Measurements from ENCODE around the gene GPR84. TPM values are rescaled to one million over a fixed set of nuclear protein-coding genes. Genes with fewer than 3 reads are reported as not detected.

GPR84 gene
- total RNA-seq, 2 donors from 2014 or later, result 23.5 to 91.5 TPM

GRCh38 chr12:54387114-54387467 lies 22.8 kb upstream of the GPR84 start:
- ATAC-seq, result no peak
- Mint-ChIP-seq H3K27ac (peak overlapping the region in 1 of 2 donors; percentile 60), H3K36me3 (no peaks in the 10 kb centered on the region), H3K4me3 (no peak overlapping the region), H3K27me3 (no peaks in the 10 kb centered on the region), H3K9me3 (no peaks in the 10 kb centered on the region), H3K4me1 (ENCODE audit: low read depth in 2 of 2) (peaks cover 16 to 19% of the 10 kb centered on the region in 2 donors)
- DNase-seq (ENCODE audit: low spot score), result no peak

GRCh38 chr12:54386403-54387113 lies 22.3 kb upstream of the GPR84 start:
- Mint-ChIP-seq H3K4me1 (ENCODE audit: low read depth in 2 of 2) (peaks cover 11 to 15% of the 10 kb centered on the region in 2 donors), H3K4me3 (no peak overlapping the region), H3K27me3 (no peaks in the 10 kb centered on the region), H3K9me3 (no peaks in the 10 kb centered on the region), H3K27ac (peak overlapping the region in 1 of 2 donors; percentile 60), H3K36me3 (no peaks in the 10 kb centered on the region)
- DNase-seq (ENCODE audit: low spot score) (no peak), ATAC-seq (no peak)

GRCh38 chr12:54385251-54385914 lies 21.1 kb upstream of the GPR84 start:
- H3K4me3 Mint-ChIP-seq, result no peak overlapping the region
- H3K36me3 Mint-ChIP-seq, result no peaks in the 10 kb centered on the region
- H3K9me3 Mint-ChIP-seq, result no peaks in the 10 kb centered on the region
- no peaks in the 10 kb centered on the region for H3K27me3 Mint-ChIP-seq
- peaks cover 8 to 11% of the 10 kb centered on the region in 2 donors for H3K4me1 Mint-ChIP-seq (ENCODE audit: low read depth in 2 of 2)
- no peak overlapping the region for H3K27ac Mint-ChIP-seq
- DNase-seq (ENCODE audit: low spot score) (no peak), ATAC-seq (no peak)

GRCh38 chr12:54384591-54385041 lies 20.3 kb upstream of the GPR84 start, which contains the start of gene ZNF385A:
Gene ZNF385A (minus strand): TSS chr12:54384733. CDS start chr12:54384514, 219 bp downstream.
- H3K27ac Mint-ChIP-seq, result no peak within 1 kb of the TSS
- H3K4me1 Mint-ChIP-seq (ENCODE audit: low read depth in 2 of 2), result peaks cover 7 to 10% of the 10 kb centered on the region in 2 donors
- no peaks in the 10 kb centered on the region for H3K36me3 Mint-ChIP-seq
- no peaks in the 10 kb centered on the region for H3K9me3 Mint-ChIP-seq
- H3K27me3 Mint-ChIP-seq, result no peaks in the 10 kb centered on the region
- H3K4me3 Mint-ChIP-seq, result no peak within 1 kb of the TSS
- no peak for ATAC-seq
- no peak for DNase-seq (ENCODE audit: low spot score)

GRCh38 chr12:54383041-54383609 lies 18.8 kb upstream of the GPR84 start:
- no peak overlapping the region for H3K27ac Mint-ChIP-seq
- peak; percentile 30 to 78 for ATAC-seq
- H3K9me3 Mint-ChIP-seq, result no peaks in the 10 kb centered on the region
- H3K27me3 Mint-ChIP-seq, result no peaks in the 10 kb centered on the region
- no peaks in the 10 kb centered on the region for H3K36me3 Mint-ChIP-seq
- H3K4me1 Mint-ChIP-seq (ENCODE audit: low read depth in 2 of 2), result peaks cover 9 to 14% of the 10 kb centered on the region in 2 donors
- DNase-seq (ENCODE audit: low spot score), result no peak
- H3K4me3 Mint-ChIP-seq, result no peak overlapping the region

- no peaks in the 10 kb centered on the region for H3K9me3 Mint-ChIP-seq
- H3K4me1 Mint-ChIP-seq (ENCODE audit: low read depth in 2 of 2), result peaks cover 9 to 14% of the 10 kb centered on the region in 2 donors
- ATAC-seq (no peak), DNase-seq (ENCODE audit: low spot score) (no peak)
- no peak overlapping the region for H3K27ac Mint-ChIP-seq
- no peak overlapping the region for H3K4me3 Mint-ChIP-seq
- no peaks in the 10 kb centered on the region for H3K27me3 Mint-ChIP-seq
- no peaks in the 10 kb centered on the region for H3K36me3 Mint-ChIP-seq
Measured at GRCh38 chr12:54381136-54381535, 16.9 kb upstream of the GPR84 start.

- peaks cover 9 to 14% of the 10 kb centered on the region in 2 donors for H3K4me1 Mint-ChIP-seq (ENCODE audit: low read depth in 2 of 2)
- DNase-seq (ENCODE audit: low spot score) (peak; percentile 88), ATAC-seq (peak; percentile 87 to 93)
- no peaks in the 10 kb centered on the region for H3K27me3 Mint-ChIP-seq
- no peaks in the 10 kb centered on the region for H3K36me3 Mint-ChIP-seq
- H3K9me3 Mint-ChIP-seq, result no peaks in the 10 kb centered on the region
- H3K4me3 Mint-ChIP-seq, result no peak overlapping the region
- H3K27ac Mint-ChIP-seq, result no peak overlapping the region
Measured at GRCh38 chr12:54379398-54380201, 15.3 kb upstream of the GPR84 start.

GRCh38 chr12:54378796-54379397 lies 14.6 kb upstream of the GPR84 start:
- DNase-seq (ENCODE audit: low spot score), result no peak
- H3K4me1 Mint-ChIP-seq (ENCODE audit: low read depth in 2 of 2), result peaks cover 9 to 12% of the 10 kb centered on the region in 2 donors
- H3K4me3 Mint-ChIP-seq, result no peak overlapping the region
- no peak overlapping the region for H3K27ac Mint-ChIP-seq
- peak in 1 of 2 donors; percentile 82 for ATAC-seq
- H3K9me3 Mint-ChIP-seq, result no peaks in the 10 kb centered on the region
- H3K36me3 Mint-ChIP-seq, result no peaks in the 10 kb centered on the region
- H3K27me3 Mint-ChIP-seq, result no peaks in the 10 kb centered on the region

GRCh38 chr12:54377797-54378515 lies 13.7 kb upstream of the GPR84 start:
- DNase-seq (ENCODE audit: low spot score), result no peak
- H3K9me3 Mint-ChIP-seq, result no peaks in the 10 kb centered on the region
- H3K27ac Mint-ChIP-seq, result no peak overlapping the region
- H3K27me3 Mint-ChIP-seq, result no peaks in the 10 kb centered on the region
- no peak for ATAC-seq
- no peak overlapping the region for H3K4me3 Mint-ChIP-seq
- H3K36me3 Mint-ChIP-seq, result no peaks in the 10 kb centered on the region
- peaks cover 4 to 10% of the 10 kb centered on the region in 2 donors for H3K4me1 Mint-ChIP-seq (ENCODE audit: low read depth in 2 of 2)

- no peak overlapping the region for H3K27ac Mint-ChIP-seq
- ATAC-seq (no peak), DNase-seq (ENCODE audit: low spot score) (no peak)
- peaks cover 8 to 14% of the 10 kb centered on the region in 2 donors for H3K4me1 Mint-ChIP-seq (ENCODE audit: low read depth in 2 of 2)
- no peaks in the 10 kb centered on the region for H3K9me3 Mint-ChIP-seq
- no peaks in the 10 kb centered on the region for H3K36me3 Mint-ChIP-seq
- H3K27me3 Mint-ChIP-seq, result no peaks in the 10 kb centered on the region
- no peak overlapping the region for H3K4me3 Mint-ChIP-seq
Measured at GRCh38 chr12:54377007-54377406, 12.7 kb upstream of the GPR84 start.

GRCh38 chr12:54376596-54376995 lies 12.3 kb upstream of the GPR84 start:
- no peaks in the 10 kb centered on the region for H3K9me3 Mint-ChIP-seq

GRCh38 chr12:54375259-54375579 lies 10.9 kb upstream of the GPR84 start:
- no peaks in the 10 kb centered on the region for H3K9me3 Mint-ChIP-seq
- DNase-seq (ENCODE audit: low spot score) (no peak), ATAC-seq (no peak)
- no peaks in the 10 kb centered on the region for H3K36me3 Mint-ChIP-seq
- no peaks in the 10 kb centered on the region for H3K27me3 Mint-ChIP-seq
- peaks cover 11 to 17% of the 10 kb centered on the region in 2 donors for H3K4me1 Mint-ChIP-seq (ENCODE audit: low read depth in 2 of 2)
- no peak overlapping the region for H3K27ac Mint-ChIP-seq
- H3K4me3 Mint-ChIP-seq, result no peak overlapping the region

More at GRCh38 chr12:54376596-54376995, 12.3 kb upstream of the GPR84 start:
- H3K36me3 Mint-ChIP-seq, result no peaks in the 10 kb centered on the region
- no peak overlapping the region for H3K27ac Mint-ChIP-seq
- peaks cover 11 to 17% of the 10 kb centered on the region in 2 donors for H3K4me1 Mint-ChIP-seq (ENCODE audit: low read depth in 2 of 2)
- DNase-seq (ENCODE audit: low spot score), result no peak
- no peak overlapping the region for H3K4me3 Mint-ChIP-seq
- no peaks in the 10 kb centered on the region for H3K27me3 Mint-ChIP-seq
- ATAC-seq, result no peak

Data from natural killer cell treated with Interleukin-12 subunit alpha and Interleukin-12 subunit beta and Interleukin-15 and Interleukin-18, amount 100 ng/mL, for 72 hours (primary cell).